Tibial nerve (tissue), 3 donors: ENCODE results near the gene MGLL.

Experiments
- POLR2A ChIP-seq, 2 donors: fragments of 450-650 bp; IDR thresholded peaks; one replicate each; pipeline ENCODE4 v1.6.1; 2017; ENCODE audit warnings: antibody characterized with exemption in 2 of 2, mild to moderate bottlenecking in 2 of 2, moderate library complexity in 2 of 2
- TF ChIP-seq, protein P1 (sequence below), 5 experiments: fragments of 200-600 bp in 3 of 5; fragments of 450-650 bp in 2 of 5; sonication (generic) in 3 of 5; IDR thresholded peaks; one replicate each; pipeline ENCODE4 v1.5.1; 2016 to 2019; ENCODE audit warnings: antibody characterized with exemption in 5 of 5, mild to moderate bottlenecking in 3 of 5, moderate library complexity in 2 of 5

DNA sequence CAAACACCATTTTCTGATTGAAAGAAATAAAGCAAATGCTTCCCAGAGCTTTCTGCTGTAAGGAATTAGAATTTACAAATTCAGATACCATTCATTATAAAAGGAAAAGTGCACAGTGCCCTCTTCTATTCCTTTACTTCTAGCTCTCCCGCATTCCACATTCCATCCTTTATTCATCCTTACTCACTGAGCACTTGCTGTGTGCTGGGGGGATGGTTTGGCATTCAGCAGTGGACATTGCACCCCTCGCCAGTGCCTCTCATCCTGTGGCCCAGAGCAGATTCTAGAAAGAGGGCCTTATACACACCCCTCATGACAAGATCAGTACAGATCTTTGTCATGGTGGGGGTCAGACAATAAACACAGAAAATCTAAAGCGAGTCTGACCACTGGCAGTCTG is 73.0 kb downstream of the MGLL start:
- no peak for TF ChIP-seq POLR2A (IDR thresholded peaks at IDR 0.05)
- TF ChIP-seq, protein P1, sequence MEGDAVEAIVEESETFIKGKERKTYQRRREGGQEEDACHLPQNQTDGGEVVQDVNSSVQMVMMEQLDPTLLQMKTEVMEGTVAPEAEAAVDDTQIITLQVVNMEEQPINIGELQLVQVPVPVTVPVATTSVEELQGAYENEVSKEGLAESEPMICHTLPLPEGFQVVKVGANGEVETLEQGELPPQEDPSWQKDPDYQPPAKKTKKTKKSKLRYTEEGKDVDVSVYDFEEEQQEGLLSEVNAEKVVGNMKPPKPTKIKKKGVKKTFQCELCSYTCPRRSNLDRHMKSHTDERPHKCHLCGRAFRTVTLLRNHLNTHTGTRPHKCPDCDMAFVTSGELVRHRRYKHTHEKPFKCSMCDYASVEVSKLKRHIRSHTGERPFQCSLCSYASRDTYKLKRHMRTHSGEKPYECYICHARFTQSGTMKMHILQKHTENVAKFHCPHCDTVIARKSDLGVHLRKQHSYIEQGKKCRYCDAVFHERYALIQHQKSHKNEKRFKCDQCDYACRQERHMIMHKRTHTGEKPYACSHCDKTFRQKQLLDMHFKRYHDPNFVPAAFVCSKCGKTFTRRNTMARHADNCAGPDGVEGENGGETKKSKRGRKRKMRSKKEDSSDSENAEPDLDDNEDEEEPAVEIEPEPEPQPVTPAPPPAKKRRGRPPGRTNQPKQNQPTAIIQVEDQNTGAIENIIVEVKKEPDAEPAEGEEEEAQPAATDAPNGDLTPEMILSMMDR (IDR thresholded peaks at IDR 0.05), result no peak
